HEK293 (cell line): ENCODE results near the gene MTCL1.

Source experiments
- CTCF ChIA-PET: fragments of 350-600 bp; formaldehyde crosslinking; extraction: SDS; loops from one replicate; lab custom pipeline; 2021; ENCODE audit warnings: antibody characterized with exemption; lab: Yijun Ruan, JAX
- POLR2A ChIA-PET: fragments of 300-600 bp; formaldehyde crosslinking; extraction: SDS; loops from one replicate; lab custom pipeline; 2020; ENCODE audit warnings: antibody characterized with exemption, inconsistent platforms; lab: Yijun Ruan, JAX
- H3K27ac ChIP-seq: fragments of 200-500 bp; sonication (Bioruptor generic); 2 replicates; pipeline ENCODE4 v1.5.1; 2014; ENCODE audit warnings: low read depth, low read length, control low read depth, inconsistent platforms; ENCODE audit errors: extremely low read depth
- H3K36me3 ChIP-seq, 2 experiments: fragments of 200-500 bp in 1 of 2; sonication (Bioruptor generic) in 1 of 2; 1 replicate in 1 of 2; 2 replicates in 1 of 2; pipeline ENCODE4 v1.5.1; 2014 to 2017; ENCODE audit warnings: inconsistent platforms in 2 of 2, low read length in 2 of 2; ENCODE audit not compliant: control insufficient read depth in 2 of 2, insufficient read depth in 1 of 2
- H3K4me1 ChIP-seq: fragments of 200-500 bp; sonication (Bioruptor generic); 2 replicates; pipeline ENCODE4 v1.5.1; 2014; ENCODE audit warnings: mild to moderate bottlenecking, low read length, inconsistent platforms; ENCODE audit not compliant: control insufficient read depth, insufficient read depth
- H3K4me3 ChIP-seq: 2 replicates; pipeline ENCODE4 v1.5.1; 2011; ENCODE audit warnings: low read depth, mild to moderate bottlenecking, control low read depth, low read length, moderate library complexity
- H3K9me3 ChIP-seq: fragments of 200-500 bp; sonication (Bioruptor generic); 2 replicates; pipeline ENCODE4 v1.5.1; 2014; ENCODE audit warnings: low read depth, low read length, inconsistent platforms; ENCODE audit not compliant: control insufficient read depth, insufficient read depth
- GLIS1 ChIP-seq: fragments of 450-650 bp; formaldehyde crosslinking; IDR thresholded peaks from 2 replicates; pipeline ENCODE4 v1.5.1; 2016; ENCODE audit warnings: missing biosample characterization, missing genetic modification characterization
- KLF1 ChIP-seq: fragments of 450-650 bp; formaldehyde crosslinking; IDR thresholded peaks from 2 replicates; pipeline ENCODE4 v1.5.1; 2016; ENCODE audit warnings: missing biosample characterization, missing genetic modification characterization
- MZF1 ChIP-seq: fragments of 450-650 bp; formaldehyde crosslinking; IDR thresholded peaks from 2 replicates; pipeline ENCODE4 v1.5.1; 2017; ENCODE audit warnings: missing biosample characterization, missing genetic modification characterization, borderline replicate concordance
- RBAK ChIP-seq: fragments of 450-650 bp; formaldehyde crosslinking; IDR thresholded peaks from 2 replicates; pipeline ENCODE4 v1.5.1; 2016; ENCODE audit warnings: missing biosample characterization, missing genetic modification characterization
- REPIN1 ChIP-seq: fragments of 450-650 bp; formaldehyde crosslinking; IDR thresholded peaks from 2 replicates; pipeline ENCODE4 v1.5.1; 2017; ENCODE audit warnings: missing biosample characterization, missing genetic modification characterization, low read depth
- ZNF221 ChIP-seq: fragments of 450-650 bp; formaldehyde crosslinking; IDR thresholded peaks from 2 replicates; pipeline ENCODE4 v1.5.1; 2017; ENCODE audit warnings: missing biosample characterization, missing genetic modification characterization, borderline replicate concordance
- ZNF433 ChIP-seq: fragments of 450-650 bp; formaldehyde crosslinking; IDR thresholded peaks from 2 replicates; pipeline ENCODE4 v1.5.1; 2016; ENCODE audit warnings: missing biosample characterization, missing genetic modification characterization, low read depth
- ZNF514 ChIP-seq: fragments of 450-650 bp; formaldehyde crosslinking; IDR thresholded peaks from 2 replicates; pipeline ENCODE4 v1.5.1; 2016; ENCODE audit warnings: missing biosample characterization, missing genetic modification characterization
- ZNF664 ChIP-seq: fragments of 450-650 bp; formaldehyde crosslinking; IDR thresholded peaks from 2 replicates; pipeline ENCODE4 v1.5.1; 2016; ENCODE audit warnings: missing biosample characterization, missing genetic modification characterization
- ZNF768 ChIP-seq: fragments of 450-650 bp; formaldehyde crosslinking; IDR thresholded peaks from 2 replicates; pipeline ENCODE4 v1.5.1; 2018; ENCODE audit warnings: missing biosample characterization, mild to moderate bottlenecking, missing genetic modification characterization
- ZSCAN16 ChIP-seq: fragments of 450-650 bp; formaldehyde crosslinking; IDR thresholded peaks from 2 replicates; pipeline ENCODE4 v1.5.1; 2016; ENCODE audit warnings: missing biosample characterization, missing genetic modification characterization
- TF ChIP-seq, protein P1 (sequence below): sonication (generic); formaldehyde crosslinking; IDR thresholded peaks from 2 replicates; pipeline ENCODE4 v1.8.1; 2022; ENCODE audit warnings: mild to moderate bottlenecking, moderate library complexity, missing genetic modification reagents
- TF ChIP-seq, protein P2 (sequence below): fragments of 450-650 bp; formaldehyde crosslinking; IDR thresholded peaks from 2 replicates; pipeline ENCODE4 v1.5.1; 2016; ENCODE audit warnings: missing biosample characterization, missing genetic modification characterization
- TF ChIP-seq, protein P3 (sequence below): fragments of 450-650 bp; formaldehyde crosslinking; IDR thresholded peaks from 2 replicates; pipeline ENCODE4 v1.5.1; 2017; ENCODE audit warnings: missing biosample characterization, missing genetic modification characterization
- TF ChIP-seq, protein P4 (sequence below): fragments of 450-650 bp; formaldehyde crosslinking; conservative IDR thresholded peaks from 2 replicates; pipeline ENCODE4 v1.5.1; 2016; ENCODE audit warnings: low read depth, missing biosample characterization, missing genetic modification characterization
- TF ChIP-seq, protein P5 (sequence below): fragments of 450-650 bp; formaldehyde crosslinking; conservative IDR thresholded peaks from 2 replicates; pipeline ENCODE4 v1.5.1; 2016; ENCODE audit warnings: low read depth, missing biosample characterization, missing genetic modification characterization

MTCL1 gene

DNA sequence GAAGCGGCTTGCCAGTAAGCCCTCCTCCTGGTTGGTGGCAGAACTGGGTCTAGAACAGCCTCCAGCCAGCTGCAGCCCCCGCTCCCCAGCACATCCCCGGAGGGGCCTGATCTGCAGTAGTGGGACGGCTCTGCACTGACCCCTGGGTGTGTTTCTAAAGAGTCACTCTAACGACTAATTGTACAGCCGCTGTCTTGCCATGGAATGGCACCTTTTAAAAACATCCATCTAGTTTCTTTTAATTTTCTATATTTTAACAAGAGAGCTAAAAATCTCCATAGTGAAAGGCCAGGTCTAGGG is 82.0 kb downstream of the MTCL1 start:
- H3K36me3 ChIP-seq = peaks cover 0 to 29% of the 10 kb centered on the region in 2 experiments; a peak in 1 of 3 replicates
- no peaks in the 10 kb centered on the region for H3K4me1 ChIP-seq
- H3K9me3 ChIP-seq = no peaks in the 10 kb centered on the region
- H3K27ac ChIP-seq = no peak overlapping the region
- ChIA-PET CTCF (no interaction called here), POLR2A (no interaction called here)
- H3K4me3 ChIP-seq = no peak overlapping the region
- TF ChIP-seq ZNF514 (tag by site-specific recombination) (no peak), MZF1 (tag by site-specific recombination) (no peak), REPIN1 (no peak), ZNF221 (no peak), ZSCAN16 (tag by site-specific recombination) (no peak), ZNF768 (tag by site-specific recombination) (no peak), ZNF433 (tag by site-specific recombination) (no peak), RBAK (no peak), GLIS1 (tag by site-specific recombination) (no peak), ZNF664 (no peak), KLF1 (tag by site-specific recombination) (no peak)
- TF ChIP-seq, protein P1, sequence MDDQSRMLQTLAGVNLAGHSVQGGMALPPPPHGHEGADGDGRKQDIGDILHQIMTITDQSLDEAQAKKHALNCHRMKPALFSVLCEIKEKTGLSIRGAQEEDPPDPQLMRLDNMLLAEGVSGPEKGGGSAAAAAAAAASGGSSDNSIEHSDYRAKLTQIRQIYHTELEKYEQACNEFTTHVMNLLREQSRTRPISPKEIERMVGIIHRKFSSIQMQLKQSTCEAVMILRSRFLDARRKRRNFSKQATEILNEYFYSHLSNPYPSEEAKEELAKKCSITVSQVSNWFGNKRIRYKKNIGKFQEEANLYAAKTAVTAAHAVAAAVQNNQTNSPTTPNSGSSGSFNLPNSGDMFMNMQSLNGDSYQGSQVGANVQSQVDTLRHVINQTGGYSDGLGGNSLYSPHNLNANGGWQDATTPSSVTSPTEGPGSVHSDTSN (CRISPR knock-in tag) = no peak
- TF ChIP-seq, protein P2, sequence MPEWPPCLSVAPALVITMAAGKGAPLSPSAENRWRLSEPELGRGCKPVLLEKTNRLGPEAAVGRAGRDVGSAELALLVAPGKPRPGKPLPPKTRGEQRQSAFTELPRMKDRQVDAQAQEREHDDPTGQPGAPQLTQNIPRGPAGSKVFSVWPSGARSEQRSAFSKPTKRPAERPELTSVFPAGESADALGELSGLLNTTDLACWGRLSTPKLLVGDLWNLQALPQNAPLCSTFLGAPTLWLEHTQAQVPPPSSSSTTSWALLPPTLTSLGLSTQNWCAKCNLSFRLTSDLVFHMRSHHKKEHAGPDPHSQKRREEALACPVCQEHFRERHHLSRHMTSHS = no peak
- TF ChIP-seq, protein P3, sequence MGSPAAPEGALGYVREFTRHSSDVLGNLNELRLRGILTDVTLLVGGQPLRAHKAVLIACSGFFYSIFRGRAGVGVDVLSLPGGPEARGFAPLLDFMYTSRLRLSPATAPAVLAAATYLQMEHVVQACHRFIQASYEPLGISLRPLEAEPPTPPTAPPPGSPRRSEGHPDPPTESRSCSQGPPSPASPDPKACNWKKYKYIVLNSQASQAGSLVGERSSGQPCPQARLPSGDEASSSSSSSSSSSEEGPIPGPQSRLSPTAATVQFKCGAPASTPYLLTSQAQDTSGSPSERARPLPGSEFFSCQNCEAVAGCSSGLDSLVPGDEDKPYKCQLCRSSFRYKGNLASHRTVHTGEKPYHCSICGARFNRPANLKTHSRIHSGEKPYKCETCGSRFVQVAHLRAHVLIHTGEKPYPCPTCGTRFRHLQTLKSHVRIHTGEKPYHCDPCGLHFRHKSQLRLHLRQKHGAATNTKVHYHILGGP = no peak
- TF ChIP-seq, protein P4, sequence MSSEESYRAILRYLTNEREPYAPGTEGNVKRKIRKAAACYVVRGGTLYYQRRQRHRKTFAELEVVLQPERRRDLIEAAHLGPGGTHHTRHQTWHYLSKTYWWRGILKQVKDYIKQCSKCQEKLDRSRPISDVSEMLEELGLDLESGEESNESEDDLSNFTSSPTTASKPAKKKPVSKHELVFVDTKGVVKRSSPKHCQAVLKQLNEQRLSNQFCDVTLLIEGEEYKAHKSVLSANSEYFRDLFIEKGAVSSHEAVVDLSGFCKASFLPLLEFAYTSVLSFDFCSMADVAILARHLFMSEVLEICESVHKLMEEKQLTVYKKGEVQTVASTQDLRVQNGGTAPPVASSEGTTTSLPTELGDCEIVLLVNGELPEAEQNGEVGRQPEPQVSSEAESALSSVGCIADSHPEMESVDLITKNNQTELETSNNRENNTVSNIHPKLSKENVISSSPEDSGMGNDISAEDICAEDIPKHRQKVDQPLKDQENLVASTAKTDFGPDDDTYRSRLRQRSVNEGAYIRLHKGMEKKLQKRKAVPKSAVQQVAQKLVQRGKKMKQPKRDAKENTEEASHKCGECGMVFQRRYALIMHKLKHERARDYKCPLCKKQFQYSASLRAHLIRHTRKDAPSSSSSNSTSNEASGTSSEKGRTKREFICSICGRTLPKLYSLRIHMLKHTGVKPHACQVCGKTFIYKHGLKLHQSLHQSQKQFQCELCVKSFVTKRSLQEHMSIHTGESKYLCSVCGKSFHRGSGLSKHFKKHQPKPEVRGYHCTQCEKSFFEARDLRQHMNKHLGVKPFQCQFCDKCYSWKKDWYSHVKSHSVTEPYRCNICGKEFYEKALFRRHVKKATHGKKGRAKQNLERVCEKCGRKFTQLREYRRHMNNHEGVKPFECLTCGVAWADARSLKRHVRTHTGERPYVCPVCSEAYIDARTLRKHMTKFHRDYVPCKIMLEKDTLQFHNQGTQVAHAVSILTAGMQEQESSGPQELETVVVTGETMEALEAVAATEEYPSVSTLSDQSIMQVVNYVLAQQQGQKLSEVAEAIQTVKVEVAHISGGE = no peak
- TF ChIP-seq, protein P5, sequence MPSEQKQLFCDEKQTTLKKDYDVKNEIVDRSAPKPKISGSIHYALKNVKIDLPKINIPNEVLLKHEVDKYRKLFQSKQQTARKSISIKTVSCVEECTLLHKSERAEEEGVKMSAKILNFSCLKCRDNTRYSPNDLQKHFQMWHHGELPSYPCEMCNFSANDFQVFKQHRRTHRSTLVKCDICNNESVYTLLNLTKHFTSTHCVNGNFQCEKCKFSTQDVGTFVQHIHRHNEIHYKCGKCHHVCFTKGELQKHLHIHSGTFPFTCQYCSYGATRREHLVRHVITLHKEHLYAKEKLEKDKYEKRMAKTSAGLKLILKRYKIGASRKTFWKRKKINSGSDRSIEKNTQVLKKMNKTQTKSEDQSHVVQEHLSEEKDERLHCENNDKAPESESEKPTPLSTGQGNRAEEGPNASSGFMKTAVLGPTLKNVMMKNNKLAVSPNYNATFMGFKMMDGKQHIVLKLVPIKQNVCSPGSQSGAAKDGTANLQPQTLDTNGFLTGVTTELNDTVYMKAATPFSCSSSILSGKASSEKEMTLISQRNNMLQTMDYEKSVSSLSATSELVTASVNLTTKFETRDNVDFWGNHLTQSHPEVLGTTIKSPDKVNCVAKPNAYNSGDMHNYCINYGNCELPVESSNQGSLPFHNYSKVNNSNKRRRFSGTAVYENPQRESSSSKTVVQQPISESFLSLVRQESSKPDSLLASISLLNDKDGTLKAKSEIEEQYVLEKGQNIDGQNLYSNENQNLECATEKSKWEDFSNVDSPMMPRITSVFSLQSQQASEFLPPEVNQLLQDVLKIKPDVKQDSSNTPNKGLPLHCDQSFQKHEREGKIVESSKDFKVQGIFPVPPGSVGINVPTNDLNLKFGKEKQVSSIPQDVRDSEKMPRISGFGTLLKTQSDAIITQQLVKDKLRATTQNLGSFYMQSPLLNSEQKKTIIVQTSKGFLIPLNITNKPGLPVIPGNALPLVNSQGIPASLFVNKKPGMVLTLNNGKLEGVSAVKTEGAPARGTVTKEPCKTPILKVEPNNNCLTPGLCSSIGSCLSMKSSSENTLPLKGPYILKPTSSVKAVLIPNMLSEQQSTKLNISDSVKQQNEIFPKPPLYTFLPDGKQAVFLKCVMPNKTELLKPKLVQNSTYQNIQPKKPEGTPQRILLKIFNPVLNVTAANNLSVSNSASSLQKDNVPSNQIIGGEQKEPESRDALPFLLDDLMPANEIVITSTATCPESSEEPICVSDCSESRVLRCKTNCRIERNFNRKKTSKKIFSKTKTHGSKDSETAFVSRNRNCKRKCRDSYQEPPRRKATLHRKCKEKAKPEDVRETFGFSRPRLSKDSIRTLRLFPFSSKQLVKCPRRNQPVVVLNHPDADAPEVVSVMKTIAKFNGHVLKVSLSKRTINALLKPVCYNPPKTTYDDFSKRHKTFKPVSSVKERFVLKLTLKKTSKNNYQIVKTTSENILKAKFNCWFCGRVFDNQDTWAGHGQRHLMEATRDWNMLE (tag by site-specific recombination) = no peak
